Fibroblast of lung (primary cell): ENCODE measurements around the gene DOP1A. TPM values are rescaled to one million over a fixed set of nuclear protein-coding genes. Genes with fewer than 3 reads are reported as not detected.
"Not testable (repeated sequence)": the region's sequence is repeated elsewhere in the genome, so short reads cannot be mapped to it uniquely, and the experiment has no call there.

Experiments used
- DNase-seq, 2 donors: peaks; one replicate each; pipeline versions ENCODE4 v3.0.0 to v3.0.0-alpha.2; 2010; ENCODE audit warnings: low read depth in 2 of 2
- H2AFZ ChIP-seq: 2 replicates; pipeline ENCODE4 v1.5.1; 2012; ENCODE audit warnings: low read length, control low read depth, inconsistent platforms
- H3K27ac ChIP-seq: 2 replicates; pipeline ENCODE4 v1.5.1; 2011; ENCODE audit warnings: low read length, control low read depth; ENCODE audit not compliant: insufficient read depth
- H3K27me3 ChIP-seq: 2 replicates; pipeline ENCODE4 v1.5.1; 2011; ENCODE audit warnings: mild to moderate bottlenecking, low read length; ENCODE audit not compliant: control insufficient read depth, insufficient read depth
- H3K36me3 ChIP-seq: 2 replicates; pipeline ENCODE4 v1.5.1; 2011; ENCODE audit warnings: low read length; ENCODE audit not compliant: control insufficient read depth, insufficient read depth
- H3K4me1 ChIP-seq: 2 replicates; pipeline ENCODE4 v1.5.1; 2011; ENCODE audit warnings: low read length; ENCODE audit not compliant: control insufficient read depth, insufficient read depth; ENCODE audit errors: extremely low read depth
- H3K4me2 ChIP-seq: 2 replicates; pipeline ENCODE4 v1.5.1; 2011; ENCODE audit warnings: low read length, control low read depth; ENCODE audit not compliant: insufficient read depth; ENCODE audit errors: extremely low read depth
- H3K4me3 ChIP-seq, 4 experiments: fragments of 200-600 bp in 1 of 4; sonication (generic) in 1 of 4; replicated peaks in 1 of 4; 2 replicates each; pipeline ENCODE4 v1.5.1; 2011 to 2016; ENCODE audit warnings: low read length in 4 of 4, low read depth in 3 of 4, mild to moderate bottlenecking in 3 of 4, control low read depth in 2 of 4, inconsistent platforms in 1 of 4, mixed read lengths in 1 of 4; ENCODE audit not compliant: insufficient read depth in 1 of 4; ENCODE audit errors: control extremely low read depth in 1 of 4
- H3K79me2 ChIP-seq: 2 replicates; pipeline ENCODE4 v1.5.1; 2012; ENCODE audit warnings: mild to moderate bottlenecking, low read length, inconsistent platforms; ENCODE audit not compliant: control insufficient read depth, insufficient read depth
- H3K9ac ChIP-seq: 2 replicates; pipeline ENCODE4 v1.5.1; 2011; ENCODE audit warnings: mild to moderate bottlenecking, low read length, control low read depth; ENCODE audit not compliant: insufficient read depth
- H3K9me3 ChIP-seq: 2 replicates; pipeline ENCODE4 v1.5.1; 2012; ENCODE audit warnings: low read depth, low read length; ENCODE audit not compliant: control insufficient read depth, insufficient read depth
- H4K20me1 ChIP-seq: 2 replicates; pipeline ENCODE4 v1.5.1; 2011; ENCODE audit warnings: low read length; ENCODE audit not compliant: control insufficient read depth, insufficient read depth; ENCODE audit errors: extremely low read depth
- EZH2 ChIP-seq: IDR thresholded peaks from 2 replicates; pipeline ENCODE4 v1.5.1; 2012; ENCODE audit warnings: low read length, control low read depth, mild to moderate bottlenecking; ENCODE audit errors: missing control alignments
- polyA plus RNA-seq, 2 donors: library from polyadenylated mRNA; depleted of rRNA in 1 of 2; stranded (reverse) in 1 of 2; unstranded in 1 of 2; fragments of >200 nt; gene quantifications; 2 replicates each; pipeline ENCODE4 v1.2.1, GENCODE V29; 2011 to 2012; ENCODE audit warnings: missing spikeins in 1 of 2
- total RNA-seq: library from RNA; depleted of rRNA; stranded (reverse); fragments of >200 nt; gene quantifications from 2 replicates; pipeline ENCODE4 v1.2.1, GENCODE V29; 2014
- TF ChIP-seq, protein P1 (sequence below), 2 donors: IDR thresholded peaks in 1 of 2; conservative IDR thresholded peaks in 1 of 2; 1 replicate in 1 of 2; 2 replicates in 1 of 2; pipeline ENCODE4 v1.5.1; 2011 to 2012; ENCODE audit warnings: low read length in 2 of 2, control low read depth in 1 of 2, inconsistent platforms in 1 of 2, low read depth in 1 of 2, mild to moderate bottlenecking in 1 of 2

Gene DOP1A
- total and polyA plus RNA-seq, 2 donors (not counting 1 experiment from before 2014, with no cell fraction given): 13.2 to 33.7 TPM

GRCh38 chr6:83188501-83188900, 121.0 kb downstream of the DOP1A start:
- Histone ChIP-seq H3K36me3 (peaks cover 6% of the 10 kb centered on the region), H3K4me1 (no peaks in the 10 kb centered on the region), H4K20me1 (no peaks in the 10 kb centered on the region), H2AFZ (no peak overlapping the region), H3K27me3 (no peaks in the 10 kb centered on the region), H3K27ac (no peak overlapping the region), H3K79me2 (peaks cover 45% of the 10 kb centered on the region), H3K4me3 (no peak overlapping the region), H3K9me3 (no peaks in the 10 kb centered on the region), H3K9ac (no peak overlapping the region), H3K4me2 (no peak overlapping the region)
- no peak for DNase-seq
- TF ChIP-seq, protein P1, sequence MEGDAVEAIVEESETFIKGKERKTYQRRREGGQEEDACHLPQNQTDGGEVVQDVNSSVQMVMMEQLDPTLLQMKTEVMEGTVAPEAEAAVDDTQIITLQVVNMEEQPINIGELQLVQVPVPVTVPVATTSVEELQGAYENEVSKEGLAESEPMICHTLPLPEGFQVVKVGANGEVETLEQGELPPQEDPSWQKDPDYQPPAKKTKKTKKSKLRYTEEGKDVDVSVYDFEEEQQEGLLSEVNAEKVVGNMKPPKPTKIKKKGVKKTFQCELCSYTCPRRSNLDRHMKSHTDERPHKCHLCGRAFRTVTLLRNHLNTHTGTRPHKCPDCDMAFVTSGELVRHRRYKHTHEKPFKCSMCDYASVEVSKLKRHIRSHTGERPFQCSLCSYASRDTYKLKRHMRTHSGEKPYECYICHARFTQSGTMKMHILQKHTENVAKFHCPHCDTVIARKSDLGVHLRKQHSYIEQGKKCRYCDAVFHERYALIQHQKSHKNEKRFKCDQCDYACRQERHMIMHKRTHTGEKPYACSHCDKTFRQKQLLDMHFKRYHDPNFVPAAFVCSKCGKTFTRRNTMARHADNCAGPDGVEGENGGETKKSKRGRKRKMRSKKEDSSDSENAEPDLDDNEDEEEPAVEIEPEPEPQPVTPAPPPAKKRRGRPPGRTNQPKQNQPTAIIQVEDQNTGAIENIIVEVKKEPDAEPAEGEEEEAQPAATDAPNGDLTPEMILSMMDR (conservative IDR thresholded peaks at IDR 0.05 in 1 of 2, IDR thresholded peaks at IDR 0.05 in 1 of 2; ENCODE audit: low read depth in 1 of 2, low read length in 2 of 2): no peak
- TF ChIP-seq EZH2: no peak

- H3K4me3 ChIP-seq: peak overlapping the region in 2 of 4 experiments; percentile 3 to 30
- no peaks in the 10 kb centered on the region for H3K9me3 ChIP-seq
- no peak overlapping the region for H3K9ac ChIP-seq
- peak in 1 of 2 donors; percentile 53 for DNase-seq
- peaks cover 45% of the 10 kb centered on the region for H3K79me2 ChIP-seq
- H3K4me1 ChIP-seq: no peaks in the 10 kb centered on the region
- TF ChIP-seq, protein P1 (conservative IDR thresholded peaks at IDR 0.05 in 1 of 2, IDR thresholded peaks at IDR 0.05 in 1 of 2; ENCODE audit: low read depth in 1 of 2, low read length in 2 of 2): no peak
- TF ChIP-seq EZH2: no peak
- peaks cover 6% of the 10 kb centered on the region for H3K36me3 ChIP-seq
- no peak overlapping the region for H3K27ac ChIP-seq
- no peak overlapping the region for H2AFZ ChIP-seq
- no peaks in the 10 kb centered on the region for H3K27me3 ChIP-seq
- no peaks in the 10 kb centered on the region for H4K20me1 ChIP-seq
- H3K4me2 ChIP-seq: no peak overlapping the region
Measured at GRCh38 chr6:83190626-83191025, 123.2 kb downstream of the DOP1A start.

GRCh38 chr6:83191974-83192373, 124.5 kb downstream of the DOP1A start:
- peak overlapping the region; percentile 82 for H3K4me2 ChIP-seq
- H3K4me1 ChIP-seq, H4K20me1 ChIP-seq, H3K9ac ChIP-seq, H3K27me3 ChIP-seq, H3K36me3 ChIP-seq, H3K9me3 ChIP-seq, DNase-seq, H2AFZ ChIP-seq, H3K27ac ChIP-seq: not testable (repeated sequence)
- H3K79me2 ChIP-seq: peaks cover 43% of the 10 kb centered on the region
- H3K4me3 ChIP-seq: peak overlapping the region; percentile 80 to 97 (median 92)
